ENCODE data around the gene EHMT1.

The EHMT1 gene

GRCh38 chr9:137674976-137675320 is 56.1 kb downstream of the EHMT1 start:
- DNase-seq = no peak

- DNase-seq = no peak
These were observed 58.2 kb downstream of the EHMT1 start for GRCh38 chr9:137676998-137677397.

DNA sequence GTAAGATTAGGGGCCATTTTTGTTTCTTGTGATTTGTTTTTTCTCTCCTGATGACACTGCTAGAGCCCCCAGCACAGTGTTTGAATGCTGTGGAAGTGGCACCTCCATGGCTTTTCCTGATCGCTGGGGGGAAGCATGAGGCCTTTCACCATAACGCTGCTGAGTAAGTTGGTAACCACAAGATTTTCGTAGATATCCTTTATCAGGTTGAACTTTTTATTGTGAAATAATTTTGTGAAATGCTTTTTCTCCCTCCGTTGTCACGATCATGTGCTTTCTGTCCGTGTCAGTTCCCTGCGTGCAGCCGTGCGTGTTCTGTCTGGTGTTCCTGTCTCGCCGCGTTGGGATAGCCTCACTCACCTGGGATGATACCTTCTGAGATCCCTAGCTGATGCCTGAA is 59.4 kb downstream of the EHMT1 start:
- no peak for DNase-seq

- DNase-seq = no peak
These were observed 60.4 kb downstream of the EHMT1 start for GRCh38 chr9:137679249-137679648.

DNA sequence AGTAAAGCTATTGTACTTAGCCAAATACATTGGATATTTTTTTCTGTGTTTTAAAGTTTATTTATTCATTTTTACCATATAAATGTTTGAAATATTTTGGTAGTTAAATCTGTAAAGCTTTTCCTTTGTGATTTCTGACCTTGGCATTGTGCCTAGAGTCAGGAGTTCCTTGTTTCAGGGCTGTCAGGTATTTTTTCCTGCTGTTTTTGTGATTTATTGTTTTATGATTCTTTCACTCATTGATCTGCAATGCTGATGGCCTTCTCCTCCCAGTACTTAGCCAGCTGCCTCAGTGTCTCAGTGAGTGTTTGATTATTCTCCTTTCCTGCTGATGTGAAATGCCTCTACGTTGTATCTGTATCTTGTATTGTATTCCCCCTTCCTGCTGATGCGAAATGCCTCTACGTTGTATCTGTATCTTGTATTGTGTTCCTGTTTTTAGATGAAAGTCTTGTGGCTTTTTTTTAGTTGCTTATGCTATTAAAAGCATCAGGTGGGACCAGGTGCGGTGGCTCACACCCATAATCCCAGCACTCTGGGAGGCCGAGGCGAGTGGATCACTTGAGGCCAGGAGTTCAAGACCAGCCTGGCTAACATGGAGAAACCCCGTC is 61.0 kb downstream of the EHMT1 start:
- no peak for DNase-seq

DNA sequence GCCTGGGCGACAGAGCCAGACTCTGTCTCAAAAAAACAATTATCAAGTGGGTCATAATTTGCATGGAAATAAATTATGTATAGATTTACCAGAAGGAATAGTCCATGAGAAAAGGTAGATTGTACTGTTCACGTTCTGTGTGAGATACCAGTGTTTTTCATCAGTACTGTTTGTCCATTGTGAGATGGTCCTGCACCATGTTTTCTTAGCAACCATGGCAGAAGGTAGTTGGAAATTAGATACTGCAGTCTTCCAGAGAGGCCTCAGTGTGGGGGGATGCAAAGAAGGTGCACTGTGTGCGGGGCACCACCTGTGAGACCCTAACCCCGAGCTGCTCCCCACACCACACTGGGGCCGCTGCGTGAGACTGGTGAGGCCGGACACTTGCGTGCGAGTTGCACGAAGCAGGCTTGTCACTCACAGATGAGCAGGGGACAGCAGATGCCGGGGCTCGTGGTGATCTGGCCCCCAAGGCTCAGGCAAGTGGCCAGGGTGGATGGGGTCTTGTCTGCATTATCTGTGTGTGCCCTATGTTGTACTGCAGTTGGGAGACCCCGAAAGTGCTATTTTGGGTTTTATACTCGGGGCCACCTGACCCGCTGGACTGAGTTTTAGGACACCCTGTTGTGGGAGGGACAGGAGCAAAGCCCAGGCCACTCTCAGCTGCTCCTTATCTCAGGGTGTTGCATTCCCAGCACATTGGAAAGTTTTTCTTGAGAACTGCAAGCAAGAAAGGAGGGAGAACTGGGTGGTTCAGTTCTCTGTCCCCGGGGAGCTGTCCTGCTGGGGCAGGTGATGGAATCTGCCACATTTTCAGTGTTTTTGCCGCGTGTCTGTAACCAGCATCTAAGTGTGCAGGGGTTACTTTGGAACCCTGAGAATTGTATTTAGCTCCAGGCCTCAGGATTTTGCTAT is 61.9 kb downstream of the EHMT1 start:
- no peak for DNase-seq

- DNase-seq = no peak
These were observed 63.8 kb downstream of the EHMT1 start for GRCh38 chr9:137682428-137683105.

DNA sequence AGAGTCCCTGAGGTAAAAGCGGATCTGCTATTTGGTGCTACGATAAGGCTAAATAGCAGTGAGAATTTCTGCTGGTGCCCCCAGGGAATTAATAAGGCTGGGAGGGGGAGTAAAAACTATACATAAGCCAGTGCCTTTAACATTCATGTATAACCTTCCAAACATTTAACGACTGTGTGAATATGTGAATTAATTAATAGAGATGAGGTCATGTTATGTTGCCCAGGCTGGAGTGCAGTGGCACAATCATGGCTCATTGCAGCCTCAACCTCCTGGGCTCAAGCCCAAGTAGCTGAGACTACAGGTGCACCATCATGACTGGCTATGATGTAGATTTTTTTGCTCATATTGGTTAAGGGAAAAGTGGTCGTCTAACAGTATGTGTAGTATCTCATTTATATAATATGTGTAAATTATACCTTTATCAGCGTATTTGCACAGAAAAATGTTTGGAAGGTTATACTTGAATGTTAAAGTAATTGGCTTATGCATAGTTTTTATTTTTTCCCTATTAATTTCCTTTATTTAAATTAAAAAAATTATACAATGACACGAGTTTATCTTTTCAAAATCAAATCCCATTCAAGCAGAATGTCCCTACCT is 64.6 kb downstream of the EHMT1 start:
- no peak for DNase-seq

DNA sequence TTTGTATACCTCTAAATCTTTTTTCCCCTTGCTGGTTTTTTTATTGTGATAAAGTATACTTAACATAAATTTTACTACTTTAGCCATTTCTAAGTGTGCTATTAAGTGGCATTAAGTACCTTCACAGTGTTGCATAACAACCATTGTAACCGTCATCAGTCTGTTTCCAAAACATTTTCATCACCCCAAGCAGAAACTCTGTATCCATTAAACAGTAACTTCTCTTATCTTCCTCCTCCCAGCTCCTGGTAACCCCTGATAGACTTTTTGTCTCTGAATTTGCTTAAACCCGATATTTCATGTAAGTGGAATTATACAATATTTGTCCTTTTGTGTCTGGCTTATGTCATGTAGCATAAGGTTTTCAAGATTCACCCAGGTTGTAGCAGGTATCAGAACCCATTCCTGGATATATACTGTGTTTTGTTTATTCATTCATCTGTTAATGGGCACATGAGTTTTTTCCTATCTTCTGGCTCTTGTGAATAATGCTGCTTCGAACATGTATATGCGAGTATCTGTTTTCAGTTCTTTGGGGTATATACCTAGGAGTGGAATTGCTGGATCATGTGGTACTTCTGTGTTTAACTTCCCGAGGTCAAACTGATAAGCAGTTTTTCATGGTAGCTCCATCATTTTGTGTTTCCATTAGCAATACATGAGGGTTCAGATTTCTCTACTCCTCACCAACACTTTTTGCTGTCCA is 66.4 kb downstream of the EHMT1 start:
- no peak for DNase-seq

- DNase-seq = no peak
These were observed 67.1 kb downstream of the EHMT1 start for GRCh38 chr9:137685741-137686420.

GRCh38 chr9:137688261-137688660 is 69.5 kb downstream of the EHMT1 start:
- no peak for DNase-seq

DNA sequence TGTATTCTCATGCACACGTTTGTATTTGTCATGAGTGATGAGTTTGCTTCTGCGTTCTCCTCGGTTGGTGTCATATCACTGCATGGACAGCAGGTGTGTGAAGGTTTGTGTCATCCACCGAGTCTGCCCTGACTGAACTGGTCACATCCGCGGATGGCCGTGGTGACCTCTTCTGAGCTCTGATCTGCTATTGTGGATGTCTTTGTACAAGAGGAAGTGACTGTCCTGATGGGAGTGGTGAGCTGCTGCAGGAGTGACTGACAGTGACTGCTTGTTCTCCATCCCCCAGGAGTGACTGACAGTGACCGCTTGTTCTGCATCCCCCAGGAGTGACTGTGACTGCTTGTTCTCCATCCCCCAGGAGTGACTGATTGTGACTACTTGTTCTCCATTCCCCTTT is 69.9 kb downstream of the EHMT1 start:
- DNase-seq = no peak

- DNase-seq = no peak
These were observed 71.1 kb downstream of the EHMT1 start for GRCh38 chr9:137689745-137690529.

DNA sequence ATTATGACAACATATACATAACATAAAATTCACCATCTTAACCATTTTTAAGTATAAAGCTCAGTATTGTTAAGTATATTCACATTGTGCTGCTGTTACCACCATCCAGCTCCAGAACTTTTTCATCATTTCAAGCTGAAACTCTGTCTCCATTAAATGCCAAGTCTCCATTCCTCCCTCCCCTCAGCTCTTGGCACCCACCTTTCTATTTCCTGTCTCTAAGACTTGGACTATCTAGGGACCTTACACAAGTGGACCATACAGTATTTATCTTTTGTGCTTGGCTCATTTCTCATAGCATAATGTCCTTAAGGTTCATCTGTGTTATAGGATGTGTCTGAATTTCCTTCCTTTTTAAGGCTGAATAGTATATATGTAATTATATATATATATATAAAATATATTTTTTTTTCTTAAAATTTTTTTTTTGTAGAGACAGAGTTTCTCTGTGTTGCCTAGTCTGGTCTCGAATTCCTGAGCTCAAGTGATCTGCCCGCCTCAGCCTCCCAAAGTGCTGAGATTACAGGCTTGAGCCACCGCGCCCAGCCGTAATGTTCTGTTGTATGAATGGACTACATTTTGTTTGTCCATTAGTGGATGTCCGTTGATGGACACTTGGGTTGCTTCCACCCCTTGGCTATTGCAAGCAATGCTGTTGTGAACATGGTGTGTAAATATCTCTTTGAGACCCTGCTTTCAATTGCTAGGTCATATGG is 72.3 kb downstream of the EHMT1 start:
- no peak for DNase-seq

DNA sequence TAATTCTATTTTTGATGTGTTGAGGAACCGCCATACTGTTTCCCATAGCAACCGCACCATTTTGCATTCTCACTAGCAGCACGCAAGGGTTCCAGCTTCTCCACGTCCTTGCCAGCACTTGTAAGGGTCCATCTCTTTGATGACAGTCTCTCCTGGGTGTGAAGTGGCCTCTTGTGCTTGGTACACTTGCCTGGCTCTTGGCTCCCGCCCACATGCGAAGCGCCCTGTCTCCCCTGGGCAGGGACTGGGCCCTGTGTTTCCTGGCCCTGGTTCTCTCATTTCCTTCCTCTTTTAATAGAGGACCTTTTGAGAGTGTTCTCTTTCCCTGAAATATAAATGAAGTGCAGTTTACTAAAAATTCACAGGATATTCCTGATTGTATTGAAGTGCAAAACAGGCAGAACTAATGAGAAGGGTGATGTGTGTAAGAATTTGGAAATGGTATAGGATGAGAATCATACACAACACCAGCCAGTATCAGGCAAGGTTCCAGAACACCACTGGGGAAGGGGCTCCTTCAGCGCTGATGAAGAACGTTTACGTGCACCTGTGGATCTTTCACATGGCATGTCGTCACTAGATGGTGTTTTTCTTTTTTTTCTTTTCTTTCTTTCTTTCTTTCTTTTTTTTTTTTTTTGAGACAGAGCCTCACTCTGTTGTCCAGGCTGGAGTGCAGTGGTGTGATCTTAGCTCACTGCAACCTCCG is 73.0 kb downstream of the EHMT1 start:
- DNase-seq = no peak

GRCh38 chr9:137694236-137694959 is 75.6 kb downstream of the EHMT1 start:
- no peak for DNase-seq

DNA sequence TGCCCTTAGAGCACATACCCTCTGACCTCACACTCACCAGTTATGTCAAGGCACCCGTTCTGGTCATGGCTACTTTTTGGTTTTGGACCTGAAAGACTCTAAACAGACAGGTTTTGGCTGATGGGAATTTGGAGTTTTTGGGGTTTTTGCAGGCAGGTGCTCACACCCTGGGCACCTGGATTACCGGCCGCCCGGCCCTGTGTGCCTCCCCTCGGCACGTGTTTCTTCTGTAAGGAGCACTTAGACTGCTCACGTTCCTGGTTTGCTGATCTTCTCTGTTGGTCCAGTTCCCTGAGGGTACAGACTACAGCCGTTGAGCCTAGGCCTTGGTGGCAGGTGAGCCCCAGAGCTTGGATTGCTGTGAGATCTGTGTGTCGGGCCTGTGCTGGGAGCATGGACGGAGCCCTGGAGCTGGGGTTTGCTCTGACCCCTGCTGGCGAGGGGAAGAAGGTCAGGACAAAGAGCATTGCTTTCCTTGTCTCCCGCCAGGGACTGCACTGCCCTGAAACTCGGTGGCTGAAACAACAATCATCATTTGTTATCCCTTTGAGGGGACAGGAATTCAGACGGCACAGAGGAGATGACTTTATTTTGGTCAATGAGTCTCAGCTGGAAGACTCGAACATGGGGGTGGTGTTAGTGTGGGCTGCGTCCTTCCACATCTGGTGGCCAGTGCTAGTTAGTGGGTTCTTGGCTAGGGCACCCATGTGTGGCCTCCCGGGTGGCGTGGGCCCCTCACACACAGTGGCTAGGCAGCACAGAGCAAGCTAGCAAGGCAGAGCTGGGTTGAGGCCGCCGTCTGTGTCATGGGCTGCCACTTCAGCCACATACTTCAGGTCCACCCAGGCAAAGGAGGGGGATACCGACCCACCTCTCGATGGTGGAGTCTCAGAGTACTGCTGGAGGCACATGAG is 76.4 kb downstream of the EHMT1 start:
- DNase-seq = no peak
